Ramos (cell line): ENCODE measurements around the gene ATAD3A.
"Not testable (repeated sequence)": the region's sequence is repeated elsewhere in the genome, so short reads cannot be mapped to it uniquely, and the experiment has no call there.

Source experiments
- in situ Hi-C: fragments of 300-500 bp; cut with MboI; formaldehyde crosslinking; loops from one replicate; pipeline ENCODE4 v1.14.3; 2022; ENCODE audit warnings: low sequenced_read_pairs; ENCODE audit not compliant: unreplicated experiment

Gene ATAD3A

DNA sequence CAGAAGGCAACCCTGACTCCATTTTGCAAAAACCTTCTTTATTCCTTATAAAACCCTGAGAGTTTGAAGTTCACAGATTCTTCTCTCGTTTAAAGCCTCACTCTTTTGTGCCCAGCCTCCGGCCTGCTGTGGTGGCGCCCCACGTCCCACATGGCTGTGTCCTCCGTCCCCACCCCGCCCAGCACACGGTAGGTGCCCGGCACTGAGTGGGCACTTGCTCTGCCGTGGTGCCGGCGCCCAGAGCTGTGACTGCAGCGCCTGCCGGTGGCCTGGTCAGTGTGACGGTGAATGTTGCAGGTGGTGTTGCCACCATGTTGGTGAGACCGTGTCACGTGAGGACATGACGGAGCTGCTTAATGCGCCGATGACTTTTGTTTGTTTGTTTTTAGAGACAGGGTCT, 9.4 kb downstream of the ATAD3A start:
- in situ Hi-C loops, result no loop called here

- in situ Hi-C loops, result not testable (repeated sequence)
Measured at GRCh38 chr1:1522536-1522935, 10.6 kb downstream of the ATAD3A start.

DNA sequence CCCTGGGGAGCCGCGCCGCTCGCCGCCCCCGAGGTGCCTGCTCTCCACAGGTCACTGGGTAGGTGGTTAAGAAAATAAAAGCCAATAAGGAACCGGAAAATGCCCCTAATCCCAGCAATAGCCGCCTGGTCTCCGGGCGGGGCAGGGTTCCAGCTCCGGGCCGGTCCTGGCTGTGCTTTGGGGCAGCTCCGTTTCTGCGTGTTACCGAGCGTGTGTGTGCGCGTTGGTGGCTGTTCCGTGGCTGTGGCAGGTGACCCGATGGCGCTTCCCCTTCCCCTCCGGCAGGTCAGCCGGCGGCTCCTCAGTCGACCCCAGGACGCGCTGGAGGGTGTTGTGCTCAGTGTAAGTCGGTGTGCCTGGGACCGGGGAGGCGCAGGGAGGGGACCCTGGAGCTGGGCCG, 11.3 kb downstream of the ATAD3A start:
- in situ Hi-C loops, result not testable (repeated sequence)

DNA sequence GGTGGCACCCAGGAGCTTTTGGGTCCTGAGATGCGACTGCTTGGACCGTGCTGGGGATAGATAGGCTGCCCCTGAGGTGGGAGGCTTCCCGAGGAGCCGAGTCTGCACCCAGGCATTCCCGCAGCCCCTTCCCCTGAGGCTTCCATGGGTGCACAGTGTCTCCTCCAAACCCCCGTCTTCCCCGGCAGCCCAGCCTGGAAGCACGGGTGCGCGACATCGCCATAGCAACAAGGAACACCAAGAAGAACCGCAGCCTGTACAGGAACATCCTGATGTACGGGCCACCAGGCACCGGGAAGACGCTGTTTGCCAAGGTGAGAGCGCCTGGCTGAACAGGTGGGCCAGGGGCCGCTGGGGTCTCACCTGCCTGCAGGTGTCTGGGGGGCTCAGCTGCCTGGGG, 11.7 kb downstream of the ATAD3A start:
- in situ Hi-C loops, result not testable (repeated sequence)

- in situ Hi-C loops, result not testable (repeated sequence)
Measured at GRCh38 chr1:1524750-1525383, 12.9 kb downstream of the ATAD3A start.

- in situ Hi-C loops, result not testable (repeated sequence)
Measured at GRCh38 chr1:1526476-1526875, 14.5 kb downstream of the ATAD3A start.

DNA sequence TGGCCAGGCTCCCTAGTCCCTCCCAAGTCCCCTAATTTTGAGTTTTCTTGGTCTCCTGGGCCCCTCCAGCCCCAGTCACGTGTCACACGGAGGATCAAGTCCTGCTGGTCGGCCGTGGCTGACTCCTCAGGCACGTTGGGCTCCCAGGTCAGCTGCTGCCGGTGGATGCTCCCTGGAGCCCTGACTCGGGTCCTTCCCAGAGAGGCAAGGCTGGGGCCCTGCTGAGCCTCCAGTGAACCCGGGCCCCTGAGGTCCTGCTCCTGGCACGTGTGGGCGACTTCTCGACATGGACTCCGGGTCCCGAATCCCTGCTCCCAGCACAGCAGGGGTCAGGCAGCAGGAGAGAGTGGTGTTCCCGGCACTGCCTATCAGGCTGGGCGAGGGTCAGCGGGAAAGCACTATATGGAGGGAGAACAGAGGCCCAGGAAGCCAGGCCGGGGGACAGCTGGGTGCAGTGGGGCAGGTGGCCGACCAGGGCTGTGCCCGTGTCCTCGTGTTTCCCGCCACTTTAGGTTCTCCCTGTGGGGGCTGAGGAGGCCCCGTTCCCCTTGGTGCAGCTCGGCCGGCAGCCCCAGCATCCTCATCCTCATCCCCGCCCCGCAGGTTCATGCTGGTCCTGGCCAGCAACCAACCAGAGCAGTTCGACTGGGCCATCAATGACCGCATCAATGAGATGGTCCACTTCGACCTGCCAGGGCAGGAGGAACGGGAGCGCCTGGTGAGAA, 15.3 kb downstream of the ATAD3A start:
- in situ Hi-C loops, result no loop called here

GRCh38 chr1:1528301-1529267, 16.6 kb downstream of the ATAD3A start:
- in situ Hi-C loops, result no loop called here

DNA sequence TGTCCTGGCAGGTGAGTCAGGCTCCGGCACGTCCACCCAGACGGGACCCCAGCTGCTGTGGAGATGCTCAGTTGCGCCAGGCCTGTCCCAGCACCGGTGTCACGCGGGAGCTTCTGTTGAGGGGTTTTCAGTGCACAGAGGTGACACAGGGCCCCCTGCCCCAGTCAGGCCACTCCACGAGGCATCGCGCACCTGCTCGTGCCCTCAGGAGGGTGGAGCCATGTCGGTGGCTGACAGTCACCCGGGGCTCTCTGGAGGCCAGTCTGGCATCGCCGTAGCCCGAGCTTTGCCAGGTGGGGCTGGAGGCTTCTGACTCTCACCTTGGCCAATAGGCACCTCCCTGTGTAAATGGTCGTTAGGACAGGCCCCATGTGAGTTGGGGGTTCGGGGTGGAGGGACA, 17.4 kb downstream of the ATAD3A start:
- in situ Hi-C loops, result no loop called here

DNA sequence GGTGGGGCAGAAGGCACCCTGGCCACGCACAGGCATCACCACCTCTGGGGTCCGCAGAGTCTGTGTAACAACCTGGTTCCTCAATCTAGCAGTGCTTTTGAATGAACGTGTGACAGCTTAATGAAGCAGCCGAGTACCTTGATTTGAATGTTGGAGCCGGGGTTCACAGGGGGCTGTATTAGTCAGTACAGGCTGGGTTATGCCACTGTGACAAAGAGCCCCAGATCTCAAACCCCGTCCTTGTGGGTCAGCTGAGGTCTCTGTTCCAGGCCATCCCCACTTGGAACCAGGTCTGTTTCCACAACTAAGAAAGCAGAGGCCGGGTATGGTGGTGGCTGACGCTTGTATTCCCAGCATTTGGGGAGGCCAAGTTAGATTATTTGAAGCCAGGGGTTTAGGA, 18.0 kb downstream of the ATAD3A start:
- in situ Hi-C loops, result no loop called here

GRCh38 chr1:1531947-1532346, 20.0 kb downstream of the ATAD3A start:
- in situ Hi-C loops, result no loop called here

- in situ Hi-C loops, result not testable (repeated sequence)
Measured at GRCh38 chr1:1533176-1533893, 21.4 kb downstream of the ATAD3A start.

GRCh38 chr1:1533894-1534291, 21.9 kb downstream of the ATAD3A start:
- in situ Hi-C loops, result not testable (repeated sequence)

DNA sequence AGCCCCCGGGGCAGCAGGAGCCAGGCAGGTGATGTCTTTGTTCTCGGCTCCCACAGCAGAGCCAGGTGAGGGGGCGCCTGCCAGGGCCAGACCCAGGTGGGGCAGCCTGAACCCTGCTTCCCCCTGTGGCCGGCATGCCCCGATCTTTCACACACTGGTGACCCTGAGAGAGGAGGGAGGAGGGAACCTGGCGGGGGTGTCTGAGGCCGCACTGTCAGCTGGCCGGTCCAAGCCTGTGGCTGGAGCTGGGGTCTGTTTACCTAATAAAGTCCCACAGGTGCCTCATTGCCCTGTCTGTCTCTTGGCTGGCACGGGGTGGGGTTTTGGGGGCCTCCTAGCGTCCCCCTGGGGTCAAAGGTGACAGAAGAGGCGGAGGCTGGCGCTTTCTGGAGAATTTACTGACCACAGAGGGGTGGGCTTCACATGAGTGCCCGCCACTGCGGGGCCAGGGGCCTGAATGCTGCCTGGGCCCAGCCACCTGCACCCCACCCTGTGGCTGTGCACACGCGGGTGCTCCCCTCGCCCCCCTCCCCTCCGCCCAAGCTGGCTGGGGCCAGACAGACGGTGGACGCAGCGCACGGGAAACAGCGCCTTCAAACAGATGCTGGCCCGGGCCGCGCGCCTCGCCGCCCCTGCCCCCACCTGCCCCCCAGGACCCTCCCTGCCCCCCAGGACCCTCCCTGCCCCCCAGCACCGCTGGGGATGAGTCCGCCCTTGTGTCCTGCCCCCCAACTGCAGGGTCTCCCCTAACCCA, 22.6 kb downstream of the ATAD3A start:
- in situ Hi-C loops, result no loop called here

DNA sequence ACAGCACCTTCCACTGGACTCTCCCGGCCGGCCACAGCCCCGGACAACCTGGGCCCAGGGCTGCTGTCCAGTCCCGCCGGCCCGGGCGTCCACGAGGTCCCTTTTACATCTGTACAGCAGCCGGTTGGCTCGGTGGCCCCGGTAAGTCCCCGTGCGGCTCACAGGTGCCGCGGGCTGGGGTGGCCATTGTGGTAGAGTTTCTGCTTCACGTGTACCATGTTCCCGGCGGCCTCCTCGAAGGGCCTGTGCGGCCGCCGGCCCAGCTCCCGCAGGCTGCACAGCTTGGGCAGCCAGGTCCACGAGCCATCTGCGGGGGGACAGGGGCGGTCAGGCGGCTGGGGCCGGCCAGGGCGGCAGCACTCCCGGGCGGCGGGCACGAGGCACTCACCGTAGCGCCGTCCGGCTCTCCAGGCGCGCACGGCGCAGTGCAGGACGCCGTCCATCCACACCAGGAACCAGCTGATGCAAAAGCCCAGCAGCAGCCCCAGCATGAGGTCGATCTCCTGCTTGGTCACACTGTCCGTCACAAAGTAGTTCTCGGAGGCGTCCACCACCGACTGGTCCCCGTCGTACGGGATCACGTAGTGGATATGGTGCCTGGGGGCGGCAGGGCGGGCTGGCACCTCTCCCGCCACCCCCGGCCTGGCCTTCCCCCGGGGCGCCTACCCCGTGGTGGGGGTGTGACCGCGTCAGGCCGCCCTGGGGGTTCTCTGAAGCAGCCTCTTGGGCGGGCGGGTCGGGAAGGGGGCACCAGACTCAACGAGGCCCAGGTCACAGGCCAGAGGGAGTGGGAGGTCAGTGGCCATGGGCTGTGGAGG, 23.4 kb downstream of the ATAD3A start:
- in situ Hi-C loops, result no loop called here

DNA sequence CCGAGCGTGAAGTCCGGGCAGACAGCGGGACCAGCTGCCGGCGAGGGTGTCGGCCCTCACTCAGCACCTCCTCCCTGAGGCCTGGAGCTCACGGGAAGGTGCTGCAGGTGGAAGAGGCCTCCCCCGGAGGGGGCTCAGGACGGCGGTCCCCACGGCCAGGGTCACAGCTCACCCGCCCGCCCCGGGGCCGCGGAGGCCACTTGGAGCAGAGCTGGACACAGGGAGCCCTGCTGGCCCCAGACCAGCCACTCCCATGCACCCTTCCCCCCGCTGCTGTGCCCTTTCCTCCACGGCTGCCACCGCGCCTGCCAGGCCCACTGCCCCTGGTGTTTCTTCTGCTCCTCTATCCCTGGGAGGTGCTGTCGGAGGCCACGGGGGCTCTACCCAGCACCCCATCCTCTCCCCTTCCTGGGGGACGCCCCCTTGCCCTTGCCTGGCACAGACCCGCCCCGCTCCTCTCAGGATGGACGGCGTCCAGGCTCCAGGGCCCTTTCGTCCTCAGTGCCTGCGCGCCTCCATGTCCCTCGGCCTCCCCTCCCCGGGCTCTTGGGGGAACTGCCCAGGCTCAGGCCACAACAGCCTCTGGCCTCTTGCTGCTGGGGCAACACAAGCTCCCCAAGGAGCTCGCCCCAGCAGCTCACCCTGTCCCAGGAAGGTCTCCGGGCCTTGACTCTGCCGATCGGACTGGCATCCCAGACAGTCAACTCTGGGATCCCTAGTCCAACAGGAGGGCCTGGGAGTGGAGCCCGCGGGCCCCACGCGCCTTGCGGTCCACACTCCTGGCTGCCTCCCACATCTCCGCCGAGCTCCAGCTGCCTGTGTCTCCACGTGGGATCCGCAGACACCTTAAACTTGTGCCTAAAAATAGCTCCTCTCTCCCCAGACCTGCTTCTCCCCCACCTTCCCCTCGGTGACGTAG, 24.3 kb downstream of the ATAD3A start:
- in situ Hi-C loops, result no loop called here

DNA sequence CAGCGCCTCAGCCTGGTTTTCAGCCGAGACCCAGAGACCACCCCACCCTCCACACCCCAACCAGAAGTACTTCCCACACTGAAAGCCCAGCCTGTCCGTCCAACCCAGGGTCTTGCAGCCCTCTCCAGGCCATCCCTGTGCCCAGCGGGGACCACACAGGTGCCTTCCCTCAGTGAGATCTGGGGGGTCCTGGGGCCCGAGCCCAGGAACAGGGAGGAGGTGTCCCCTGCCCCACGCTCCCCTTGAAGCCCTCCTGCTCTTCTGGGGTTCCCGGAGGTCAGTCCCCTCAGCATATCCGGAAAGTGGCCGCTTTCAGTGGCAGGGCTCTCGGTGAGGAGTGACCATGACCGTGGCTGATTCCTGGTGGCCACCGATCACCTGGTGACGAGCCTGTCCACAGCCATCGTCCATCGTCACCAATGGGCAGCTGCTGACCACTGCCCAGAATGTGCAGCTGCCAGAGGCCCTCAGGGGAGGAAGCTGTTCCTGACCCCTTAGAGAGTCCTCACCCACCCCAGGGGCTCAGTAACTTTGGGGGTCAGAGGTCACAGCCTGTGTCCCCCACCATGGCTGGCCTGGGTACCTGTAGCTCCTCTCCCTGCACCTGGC, 25.1 kb downstream of the ATAD3A start:
- in situ Hi-C loops, result no loop called here
